GM23338 (cell line): ENCODE measurements around the gene TGFBR1. TPM values are rescaled to one million over a fixed set of nuclear protein-coding genes. Genes with fewer than 3 reads are reported as not detected.

Experiments used
- ATAC-seq: fragments of 200-7000 bp; cut with Tn5 transposase; 3 replicates; pipeline ENCODE4 v1.9.1; 2020
- DNase-seq: peaks from one replicate; pipeline ENCODE4 v3.0.0-alpha.2; 2015; ENCODE audit warnings: low spot score
- H2AFZ ChIP-seq: fragments of 200-600 bp; sonication (generic); 2 replicates; pipeline ENCODE4 v1.8.0; 2016; ENCODE audit warnings: antibody characterized with exemption, mild to moderate bottlenecking, moderate library complexity
- H3F3A ChIP-seq: fragments of 200-600 bp; sonication (generic); replicated peaks from 2 replicates; pipeline ENCODE4 v1.8.0; 2017; ENCODE audit warnings: antibody characterized with exemption, mixed run types, low read depth
- H3K27ac ChIP-seq: fragments of 200-600 bp; sonication (generic); 2 replicates; pipeline ENCODE4 v1.6.1; 2016; ENCODE audit warnings: low read depth
- H3K27me3 ChIP-seq: fragments of 200-600 bp; sonication (generic); 2 replicates; pipeline ENCODE4 v1.8.0; 2016; ENCODE audit warnings: mild to moderate bottlenecking, mixed run types, moderate library complexity; ENCODE audit not compliant: insufficient read depth
- H3K36me3 ChIP-seq: fragments of 200-600 bp; sonication (generic); 2 replicates; pipeline ENCODE4 v1.8.0; 2016; ENCODE audit warnings: mild to moderate bottlenecking; ENCODE audit not compliant: insufficient read depth
- H3K4me1 ChIP-seq: fragments of 200-600 bp; sonication (generic); 2 replicates; pipeline ENCODE4 v1.8.0; 2016; ENCODE audit warnings: mild to moderate bottlenecking, moderate library complexity; ENCODE audit not compliant: insufficient read depth
- H3K4me2 ChIP-seq: fragments of 200-600 bp; sonication (generic); 2 replicates; pipeline ENCODE4 v1.7.1; 2017; ENCODE audit warnings: mixed run types
- H3K4me3 ChIP-seq: fragments of 200-600 bp; sonication (generic); 2 replicates; pipeline ENCODE4 v1.6.1; 2016; ENCODE audit warnings: mixed run types
- H3K79me2 ChIP-seq: fragments of 200-600 bp; sonication (generic); replicated peaks from 2 replicates; pipeline ENCODE4 v1.8.0; 2017; ENCODE audit warnings: mild to moderate bottlenecking; ENCODE audit not compliant: insufficient read depth
- H3K9me2 ChIP-seq: fragments of 200-600 bp; sonication (generic); 2 replicates; pipeline ENCODE4 v1.8.0; 2017; ENCODE audit not compliant: insufficient read depth
- H4K20me1 ChIP-seq: fragments of 200-600 bp; sonication (generic); replicated peaks from 2 replicates; pipeline ENCODE4 v1.8.0; 2017; ENCODE audit warnings: mild to moderate bottlenecking; ENCODE audit not compliant: insufficient read depth
- H3K27ac Mint-ChIP-seq: 2 replicates; pipeline ENCODE4 v1.8.0; 2020; ENCODE audit warnings: inconsistent platforms, mild to moderate bottlenecking, moderate library complexity, mixed read lengths
- H3K27me3 Mint-ChIP-seq: 3 replicates; pipeline ENCODE4 v1.8.0; 2022; ENCODE audit warnings: low read depth, mild to moderate bottlenecking, moderate library complexity, mixed read lengths, inconsistent platforms; ENCODE audit not compliant: insufficient read depth, poor library complexity
- H3K36me3 Mint-ChIP-seq: 3 replicates; pipeline ENCODE4 v1.8.0; 2021; ENCODE audit warnings: low read depth, mild to moderate bottlenecking, inconsistent platforms, moderate library complexity, mixed read lengths
- H3K4me1 Mint-ChIP-seq: 3 replicates; pipeline ENCODE4 v1.8.0; 2020; ENCODE audit warnings: mild to moderate bottlenecking, inconsistent platforms, mixed read lengths
- H3K4me3 Mint-ChIP-seq: 3 replicates; pipeline ENCODE4 v1.8.0; 2021; ENCODE audit warnings: moderate library complexity, mild to moderate bottlenecking, inconsistent platforms, mixed read lengths
- H3K9me3 Mint-ChIP-seq: 3 replicates; pipeline ENCODE4 v1.8.0; 2020; ENCODE audit warnings: moderate library complexity, mild to moderate bottlenecking, inconsistent platforms, mixed read lengths
- CREB1 ChIP-seq: fragments of 250-450 bp; sonication (Bioruptor Pico); IDR thresholded peaks from 2 replicates; pipeline ENCODE4 v1.5.0; 2020; ENCODE audit warnings: low read depth, mild to moderate bottlenecking, moderate library complexity
- EZH2 ChIP-seq: fragments of 200-600 bp; sonication (generic); IDR thresholded peaks from one replicate; pipeline ENCODE4 v1.8.0; 2017; ENCODE audit warnings: antibody characterized with exemption, mild to moderate bottlenecking, low read depth; ENCODE audit not compliant: unreplicated experiment
- EZH2phosphoT487 ChIP-seq: fragments of 200-600 bp; sonication (generic); IDR thresholded peaks from one replicate; pipeline ENCODE4 v1.8.1; 2018; ENCODE audit warnings: antibody characterized with exemption; ENCODE audit not compliant: unreplicated experiment
- JUNB ChIP-seq: IDR thresholded peaks from one replicate; pipeline ENCODE4 v1.6.1; 2016; ENCODE audit warnings: antibody characterized with exemption; ENCODE audit not compliant: unreplicated experiment
- NANOG ChIP-seq: IDR thresholded peaks from 2 replicates; pipeline ENCODE4 v1.6.1; 2016; ENCODE audit warnings: antibody characterized with exemption, borderline replicate concordance
- POLR2AphosphoS5 ChIP-seq: IDR thresholded peaks from 2 replicates; pipeline ENCODE4 v1.6.1; 2016; ENCODE audit warnings: antibody characterized with exemption, low read depth
- STAT1 ChIP-seq: IDR thresholded peaks from one replicate; pipeline ENCODE4 v1.6.1; 2016; ENCODE audit warnings: antibody characterized with exemption; ENCODE audit not compliant: unreplicated experiment
- ZNF114 ChIP-seq: fragments of 250-450 bp; sonication (Bioruptor Pico); IDR thresholded peaks from 2 replicates; pipeline ENCODE4 v1.5.0; 2020; ENCODE audit warnings: mild to moderate bottlenecking, moderate library complexity
- ZNF331 ChIP-seq: fragments of 250-450 bp; sonication (Bioruptor Pico); IDR thresholded peaks from 2 replicates; pipeline ENCODE4 v1.5.0; 2020; ENCODE audit warnings: low read depth, mild to moderate bottlenecking, moderate library complexity
- ZNF462 ChIP-seq: fragments of 250-450 bp; sonication (Bioruptor Pico); IDR thresholded peaks from 2 replicates; pipeline ENCODE4 v1.5.0; 2020; ENCODE audit warnings: mild to moderate bottlenecking, moderate library complexity
- polyA plus RNA-seq: library from polyadenylated mRNA; unstranded; fragments of >200 nt; fragmentation: Nextera tagmentation; extraction: Ambion mirVana; gene quantifications from 2 replicates; pipeline ENCODE4 v1.2.1, GENCODE V29; 2016
- total RNA-seq: library from RNA; depleted of rRNA; stranded (reverse); fragments of >200 nt; shearing (Covaris generic); gene quantifications from 2 replicates; pipeline ENCODE4 v1.2.3, GENCODE V29; 2014
- TF ChIP-seq, protein P1 (sequence below): IDR thresholded peaks from one replicate; pipeline ENCODE4 v1.6.1; 2018; ENCODE audit warnings: antibody characterized with exemption; ENCODE audit not compliant: unreplicated experiment
- TF ChIP-seq, protein P2 (sequence below): IDR thresholded peaks from 2 replicates; pipeline ENCODE4 v1.6.1; 2016; ENCODE audit warnings: antibody characterized with exemption
- TF ChIP-seq, protein P3 (sequence below), 2 experiments: fragments of 200-600 bp in 1 of 2; sonication (generic) in 1 of 2; conservative IDR thresholded peaks; 2 replicates each; pipeline versions ENCODE4 v1.5.1 to v1.6.1; 2016 to 2017; ENCODE audit warnings: antibody characterized with exemption in 2 of 2, low read depth in 2 of 2, mild to moderate bottlenecking in 2 of 2, moderate library complexity in 1 of 2

The TGFBR1 gene
- total and polyA plus RNA-seq, 2 experiments from 2014 or later, result 9.3 to 40.2 TPM

- no peak for TF ChIP-seq NANOG
- TF ChIP-seq CREB1, result no peak
- TF ChIP-seq, protein P1, sequence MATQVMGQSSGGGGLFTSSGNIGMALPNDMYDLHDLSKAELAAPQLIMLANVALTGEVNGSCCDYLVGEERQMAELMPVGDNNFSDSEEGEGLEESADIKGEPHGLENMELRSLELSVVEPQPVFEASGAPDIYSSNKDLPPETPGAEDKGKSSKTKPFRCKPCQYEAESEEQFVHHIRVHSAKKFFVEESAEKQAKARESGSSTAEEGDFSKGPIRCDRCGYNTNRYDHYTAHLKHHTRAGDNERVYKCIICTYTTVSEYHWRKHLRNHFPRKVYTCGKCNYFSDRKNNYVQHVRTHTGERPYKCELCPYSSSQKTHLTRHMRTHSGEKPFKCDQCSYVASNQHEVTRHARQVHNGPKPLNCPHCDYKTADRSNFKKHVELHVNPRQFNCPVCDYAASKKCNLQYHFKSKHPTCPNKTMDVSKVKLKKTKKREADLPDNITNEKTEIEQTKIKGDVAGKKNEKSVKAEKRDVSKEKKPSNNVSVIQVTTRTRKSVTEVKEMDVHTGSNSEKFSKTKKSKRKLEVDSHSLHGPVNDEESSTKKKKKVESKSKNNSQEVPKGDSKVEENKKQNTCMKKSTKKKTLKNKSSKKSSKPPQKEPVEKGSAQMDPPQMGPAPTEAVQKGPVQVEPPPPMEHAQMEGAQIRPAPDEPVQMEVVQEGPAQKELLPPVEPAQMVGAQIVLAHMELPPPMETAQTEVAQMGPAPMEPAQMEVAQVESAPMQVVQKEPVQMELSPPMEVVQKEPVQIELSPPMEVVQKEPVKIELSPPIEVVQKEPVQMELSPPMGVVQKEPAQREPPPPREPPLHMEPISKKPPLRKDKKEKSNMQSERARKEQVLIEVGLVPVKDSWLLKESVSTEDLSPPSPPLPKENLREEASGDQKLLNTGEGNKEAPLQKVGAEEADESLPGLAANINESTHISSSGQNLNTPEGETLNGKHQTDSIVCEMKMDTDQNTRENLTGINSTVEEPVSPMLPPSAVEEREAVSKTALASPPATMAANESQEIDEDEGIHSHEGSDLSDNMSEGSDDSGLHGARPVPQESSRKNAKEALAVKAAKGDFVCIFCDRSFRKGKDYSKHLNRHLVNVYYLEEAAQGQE, result no peak
- TF ChIP-seq, protein P2, sequence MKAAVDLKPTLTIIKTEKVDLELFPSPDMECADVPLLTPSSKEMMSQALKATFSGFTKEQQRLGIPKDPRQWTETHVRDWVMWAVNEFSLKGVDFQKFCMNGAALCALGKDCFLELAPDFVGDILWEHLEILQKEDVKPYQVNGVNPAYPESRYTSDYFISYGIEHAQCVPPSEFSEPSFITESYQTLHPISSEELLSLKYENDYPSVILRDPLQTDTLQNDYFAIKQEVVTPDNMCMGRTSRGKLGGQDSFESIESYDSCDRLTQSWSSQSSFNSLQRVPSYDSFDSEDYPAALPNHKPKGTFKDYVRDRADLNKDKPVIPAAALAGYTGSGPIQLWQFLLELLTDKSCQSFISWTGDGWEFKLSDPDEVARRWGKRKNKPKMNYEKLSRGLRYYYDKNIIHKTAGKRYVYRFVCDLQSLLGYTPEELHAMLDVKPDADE, result no peak
- no peak for TF ChIP-seq STAT1
- no peak for TF ChIP-seq EZH2phosphoT487
- no peak for TF ChIP-seq ZNF462 (CRISPR knock-in tag)
- TF ChIP-seq ZNF331 (CRISPR knock-in tag), result no peak
- TF ChIP-seq ZNF114 (CRISPR knock-in tag), result no peak
- no peak for TF ChIP-seq POLR2AphosphoS5
- TF ChIP-seq JUNB, result no peak
- TF ChIP-seq, protein P3, sequence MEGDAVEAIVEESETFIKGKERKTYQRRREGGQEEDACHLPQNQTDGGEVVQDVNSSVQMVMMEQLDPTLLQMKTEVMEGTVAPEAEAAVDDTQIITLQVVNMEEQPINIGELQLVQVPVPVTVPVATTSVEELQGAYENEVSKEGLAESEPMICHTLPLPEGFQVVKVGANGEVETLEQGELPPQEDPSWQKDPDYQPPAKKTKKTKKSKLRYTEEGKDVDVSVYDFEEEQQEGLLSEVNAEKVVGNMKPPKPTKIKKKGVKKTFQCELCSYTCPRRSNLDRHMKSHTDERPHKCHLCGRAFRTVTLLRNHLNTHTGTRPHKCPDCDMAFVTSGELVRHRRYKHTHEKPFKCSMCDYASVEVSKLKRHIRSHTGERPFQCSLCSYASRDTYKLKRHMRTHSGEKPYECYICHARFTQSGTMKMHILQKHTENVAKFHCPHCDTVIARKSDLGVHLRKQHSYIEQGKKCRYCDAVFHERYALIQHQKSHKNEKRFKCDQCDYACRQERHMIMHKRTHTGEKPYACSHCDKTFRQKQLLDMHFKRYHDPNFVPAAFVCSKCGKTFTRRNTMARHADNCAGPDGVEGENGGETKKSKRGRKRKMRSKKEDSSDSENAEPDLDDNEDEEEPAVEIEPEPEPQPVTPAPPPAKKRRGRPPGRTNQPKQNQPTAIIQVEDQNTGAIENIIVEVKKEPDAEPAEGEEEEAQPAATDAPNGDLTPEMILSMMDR (conservative IDR thresholded peaks at IDR 0.05; ENCODE audit: low read depth in 2 of 2), result no peak
- no peak for TF ChIP-seq EZH2
- Histone ChIP-seq H4K20me1 (peaks cover 41% of the 10 kb centered on the region), H3K4me1 (peaks cover 52% of the 10 kb centered on the region), H3K27me3 (peaks cover 21% of the 10 kb centered on the region), H3K9me2 (no peaks in the 10 kb centered on the region), H3K79me2 (peaks cover 68% of the 10 kb centered on the region), H3F3A (peaks cover 12% of the 10 kb centered on the region), H2AFZ (no peak overlapping the region), H3K36me3 (no peaks in the 10 kb centered on the region), H3K4me2 (peak overlapping the region; percentile 13; the same call in 1 of the 2 replicates), H3K4me3 (no peak overlapping the region), H3K27ac (no peak overlapping the region)
- Mint-ChIP-seq H3K36me3 (no peaks in the 10 kb centered on the region; the same call in 2 of the 3 replicates), H3K27ac (no peak overlapping the region), H3K4me1 (peaks cover 46% of the 10 kb centered on the region), H3K9me3 (no peaks in the 10 kb centered on the region; the same call in 2 of the 3 replicates), H3K4me3 (peak overlapping the region; percentile 0; the same call in 2 of the 3 replicates), H3K27me3 (peaks cover 3% of the 10 kb centered on the region)
- DNase-seq (no peak), ATAC-seq (no peak)
Observed at GRCh38 chr9:99107421-99107820, 2.5 kb downstream of the TGFBR1 start.
